GM04503 (cell line): Measurements from ENCODE around the gene OR2M4.
"Not testable (repeated sequence)": the region's sequence is repeated elsewhere in the genome, so short reads cannot be mapped to it uniquely, and the experiment has no call there.

Experiments
- DNase-seq: peaks from one replicate; pipeline ENCODE4 v3.0.0-alpha.2; 2012; ENCODE audit warnings: low read depth

Gene OR2M4, protein sequence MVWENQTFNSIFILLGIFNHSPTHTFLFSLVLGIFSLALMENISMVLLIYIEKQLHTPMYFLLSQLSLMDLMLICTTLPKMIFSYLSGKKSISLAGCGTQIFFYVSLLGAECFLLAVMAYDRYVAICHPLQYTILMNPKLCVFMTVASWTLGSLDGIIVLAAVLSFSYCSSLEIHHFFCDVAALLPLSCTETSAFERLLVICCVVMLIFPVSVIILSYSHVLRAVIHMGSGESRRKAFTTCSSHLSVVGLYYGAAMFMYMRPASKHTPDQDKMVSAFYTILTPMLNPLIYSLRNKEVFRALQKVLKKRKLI

DNA sequence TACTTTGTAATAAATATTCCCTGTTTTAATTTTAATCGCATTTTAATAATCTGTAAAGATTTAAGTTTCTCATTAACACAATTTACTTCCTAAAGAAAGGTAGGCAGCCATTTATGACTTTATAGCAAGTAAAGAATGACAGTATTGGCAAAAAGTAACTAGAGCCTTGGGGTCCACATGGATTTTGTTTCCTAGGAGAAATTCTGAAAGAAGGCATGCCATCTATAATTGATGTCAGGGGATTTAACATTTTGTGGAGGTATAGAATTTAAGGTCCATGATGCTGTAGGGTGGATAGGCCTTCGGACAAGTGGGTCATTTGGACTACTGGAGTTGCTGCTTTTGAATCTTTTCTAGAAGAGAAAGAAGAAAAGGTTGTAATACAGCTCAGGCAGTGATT lies at the start of gene OR2M4:
OR2M4 (plus strand) TSS at position 301 of the 400 bp plus-strand sequence. CDS start 7,512 bp downstream, outside the sequence.
- DNase-seq, result no peak

DNA sequence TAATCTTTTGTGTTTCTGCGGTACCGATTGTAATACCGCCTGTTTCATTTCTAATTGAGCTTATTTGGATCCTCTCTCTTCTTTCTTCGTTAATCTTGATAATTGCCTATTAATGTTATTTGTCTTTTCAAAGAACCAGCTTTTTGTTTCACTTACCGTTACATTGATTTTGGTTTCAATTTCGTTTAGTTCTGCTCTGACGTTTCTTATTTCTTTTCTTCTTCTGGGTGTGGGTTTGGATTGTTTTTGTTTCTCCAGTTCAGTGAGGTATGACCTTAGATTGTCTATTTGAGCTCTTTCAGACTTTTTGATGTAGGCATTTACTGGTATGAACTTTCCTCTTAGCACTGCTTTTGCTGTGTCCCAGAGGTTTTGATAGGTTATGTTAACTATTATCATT lies 47.2 kb upstream of the OR2M4 start:
- DNase-seq, result no peak

DNA sequence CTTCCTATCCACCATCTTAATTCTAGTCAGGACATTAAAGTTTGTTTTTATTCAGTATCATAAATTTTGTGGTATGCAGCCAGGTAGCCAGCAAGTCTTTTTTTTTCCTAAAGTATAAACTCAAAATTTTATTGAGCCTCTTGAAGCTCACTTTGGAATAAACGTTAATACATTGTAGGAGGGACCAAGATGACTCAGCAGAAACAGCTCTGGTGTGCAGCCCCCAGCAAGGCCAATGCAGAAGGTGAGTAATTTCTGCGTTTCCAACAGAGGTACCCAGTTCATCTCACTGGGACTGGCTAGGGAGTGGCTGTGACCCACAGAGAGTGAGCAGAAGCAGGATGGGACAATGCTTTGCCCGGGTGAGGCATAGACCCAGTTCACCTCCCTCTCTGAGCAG lies 43.9 kb upstream of the OR2M4 start:
- DNase-seq, result no peak

DNA sequence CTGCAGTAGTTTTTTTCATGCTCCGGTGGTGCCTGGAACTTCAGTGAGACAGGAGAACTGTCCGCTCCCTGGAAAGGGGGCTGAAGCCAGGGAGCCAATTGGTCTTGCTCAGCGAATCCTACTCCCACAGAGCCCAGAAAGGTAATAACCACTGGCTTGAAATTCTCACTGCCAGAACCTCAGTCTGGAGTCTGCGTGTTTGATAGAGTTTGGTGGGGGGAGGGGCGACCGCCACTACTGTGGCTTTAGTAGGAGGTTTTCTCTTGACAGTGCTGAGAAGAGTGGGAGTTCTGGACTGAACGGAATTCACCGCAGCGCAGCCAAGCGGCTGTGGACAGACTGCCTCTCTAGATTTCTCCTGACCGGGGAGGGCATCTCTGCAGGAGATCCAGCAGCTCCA lies 42.2 kb upstream of the OR2M4 start:
- no peak for DNase-seq

DNA sequence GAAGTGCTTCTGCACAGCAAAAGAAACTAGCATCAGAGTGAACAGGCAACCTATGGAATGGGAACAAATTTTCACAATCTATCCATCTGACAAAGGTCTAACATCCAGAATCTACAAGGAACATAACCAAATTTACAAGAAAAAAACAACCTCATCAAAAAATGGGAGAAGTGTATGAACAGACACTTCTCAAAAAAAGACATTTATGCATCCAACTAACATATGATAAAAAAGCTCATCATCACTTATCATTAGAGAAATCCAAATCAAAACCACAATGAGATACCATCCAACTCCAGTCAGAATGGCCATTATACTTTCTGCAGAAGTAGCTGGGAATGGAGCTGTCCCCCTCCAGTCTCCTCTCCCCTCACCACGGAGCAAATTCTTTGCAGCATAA lies 37.1 kb upstream of the OR2M4 start:
- DNase-seq, result no peak

DNA sequence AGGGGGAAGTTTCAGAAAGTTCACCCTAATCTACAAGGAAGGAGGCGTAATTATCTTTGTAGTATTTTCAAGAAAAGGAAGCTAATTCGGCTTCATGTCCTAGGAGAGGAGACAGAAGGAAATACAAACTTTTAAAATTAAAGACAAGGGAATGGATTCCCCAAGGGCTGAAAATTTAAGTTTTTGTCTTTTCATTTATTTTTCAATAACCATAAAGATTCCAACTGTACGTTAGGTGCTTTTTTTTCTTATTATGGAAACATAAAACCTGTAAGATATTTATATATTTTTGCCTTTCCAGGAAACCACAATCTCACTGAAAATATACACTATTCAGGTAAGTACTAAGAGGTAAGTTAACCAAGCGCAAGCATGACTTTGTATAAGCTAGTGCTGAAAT lies 34.3 kb upstream of the OR2M4 start, which contains the start of gene OR2M3:
OR2M3 (plus strand) TSS at position 301 of the 400 bp plus-strand sequence. CDS start 5,803 bp downstream, outside the sequence.
- no peak for DNase-seq

DNA sequence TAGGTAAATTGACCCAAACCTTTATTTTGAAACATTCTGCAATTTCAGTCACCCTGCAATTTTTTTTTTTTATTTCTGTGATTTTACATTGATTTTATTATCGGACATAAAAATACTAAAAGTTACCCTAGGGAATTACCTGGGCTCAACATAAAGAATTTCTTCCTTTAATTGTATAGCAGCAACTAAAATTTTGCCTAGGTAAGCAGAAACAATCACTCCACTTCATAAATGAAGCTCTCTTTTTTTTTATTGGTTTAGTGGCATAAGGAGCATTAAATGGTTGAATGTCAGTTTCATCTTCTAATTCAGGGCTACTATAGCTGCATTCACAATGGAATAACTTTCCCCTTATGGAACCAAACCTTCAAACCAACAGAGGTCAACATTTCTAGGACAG lies 15.3 kb upstream of the OR2M4 start:
- DNase-seq, result no peak

DNA sequence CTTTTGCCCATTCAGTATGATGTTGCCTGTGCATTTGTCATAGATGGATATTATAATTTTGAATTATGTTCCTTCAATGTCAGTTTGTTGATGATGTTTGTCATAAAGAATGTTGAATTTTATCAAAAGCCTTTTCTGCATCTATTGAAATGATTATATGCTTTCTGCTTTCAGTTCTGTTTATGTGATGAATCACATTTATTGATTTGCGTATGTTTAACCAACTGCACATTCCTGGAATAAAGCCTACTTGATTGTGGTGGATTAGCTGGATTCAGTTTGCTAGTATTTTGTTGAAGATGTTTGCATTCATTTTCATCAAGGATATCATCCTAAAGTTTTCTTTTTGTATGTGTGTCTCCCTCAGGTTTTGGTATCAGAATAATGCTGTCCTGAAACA lies 5.7 kb upstream of the OR2M4 start:
- no peak for DNase-seq

DNA sequence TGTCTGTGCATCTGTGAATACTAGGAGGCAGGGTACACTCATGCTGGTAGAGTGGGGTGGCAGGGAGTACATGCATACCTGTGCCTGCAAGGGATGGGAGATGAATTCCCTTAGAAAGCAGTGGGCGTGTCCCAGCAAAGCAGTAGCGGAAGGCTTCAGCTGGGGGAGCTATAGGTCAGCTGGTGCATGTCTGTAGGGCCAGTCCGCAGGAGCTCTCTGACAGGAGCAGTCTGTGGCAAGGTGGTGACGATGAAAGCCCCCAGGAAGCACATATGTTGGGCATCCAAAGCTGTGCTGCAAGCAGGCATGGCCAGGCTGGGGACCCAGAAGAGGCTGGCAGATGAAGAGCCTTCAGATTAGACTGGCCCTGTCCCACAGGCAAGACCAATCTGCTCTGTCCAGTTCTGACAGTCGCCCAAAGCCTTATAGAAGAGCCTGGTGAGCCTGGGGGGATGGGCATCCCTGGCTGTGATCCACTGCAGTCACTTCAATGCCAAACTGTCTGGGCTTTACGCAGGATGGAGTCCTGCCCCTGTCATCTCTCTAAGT lies 1.8 kb upstream of the OR2M4 start:
- DNase-seq, result no peak

DNA sequence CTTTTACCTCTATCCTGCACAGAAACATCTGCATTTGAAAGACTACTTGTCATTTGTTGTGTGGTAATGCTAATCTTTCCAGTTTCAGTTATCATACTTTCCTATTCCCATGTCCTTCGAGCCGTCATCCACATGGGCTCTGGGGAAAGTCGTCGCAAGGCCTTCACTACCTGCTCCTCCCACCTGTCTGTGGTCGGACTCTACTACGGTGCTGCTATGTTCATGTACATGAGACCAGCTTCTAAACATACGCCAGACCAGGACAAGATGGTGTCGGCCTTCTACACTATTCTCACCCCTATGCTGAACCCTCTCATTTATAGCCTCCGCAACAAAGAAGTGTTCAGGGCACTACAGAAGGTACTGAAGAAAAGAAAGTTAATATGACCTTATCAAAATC lies 8.3 kb downstream of the OR2M4 start:
- DNase-seq, result no peak

DNA sequence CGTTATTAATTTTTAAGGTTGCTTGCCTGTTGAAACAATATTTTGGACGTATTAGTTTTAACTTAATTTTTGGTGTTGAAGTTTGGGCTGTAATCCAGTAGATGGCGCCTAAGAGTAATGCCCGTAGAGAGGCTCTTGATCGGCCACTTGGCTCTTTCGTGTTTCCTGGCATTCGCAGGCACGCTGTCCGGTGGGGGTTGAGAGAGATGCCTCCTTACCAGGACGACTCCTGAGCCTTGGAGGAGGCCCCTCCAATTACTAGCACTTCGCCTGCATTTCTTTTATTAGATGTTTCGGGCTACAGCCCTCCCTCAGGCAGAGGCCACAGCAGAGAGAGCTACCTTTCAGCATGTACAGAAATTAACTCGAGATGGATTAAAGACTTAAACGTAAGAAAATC lies 12.0 kb downstream of the OR2M4 start:
- no peak for DNase-seq

DNA sequence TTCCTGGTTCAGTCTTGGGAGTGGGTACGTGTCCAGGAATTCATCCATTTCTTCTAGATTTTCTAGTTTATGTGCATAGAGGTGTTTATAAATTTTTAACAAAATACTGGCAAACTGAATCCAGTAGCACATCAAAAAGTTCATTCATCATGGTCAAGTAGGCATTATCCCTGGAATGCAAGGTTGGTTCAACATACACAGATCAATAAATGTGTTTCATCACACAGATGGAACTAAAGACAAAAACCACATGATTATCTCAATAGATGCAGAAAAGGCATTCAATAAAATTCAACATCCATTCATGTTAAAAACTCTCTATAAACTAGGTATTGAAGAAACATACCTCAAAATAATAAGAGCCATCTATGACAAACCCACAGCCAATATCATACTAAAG lies 28.1 kb downstream of the OR2M4 start:
- DNase-seq, result not testable (repeated sequence)

DNA sequence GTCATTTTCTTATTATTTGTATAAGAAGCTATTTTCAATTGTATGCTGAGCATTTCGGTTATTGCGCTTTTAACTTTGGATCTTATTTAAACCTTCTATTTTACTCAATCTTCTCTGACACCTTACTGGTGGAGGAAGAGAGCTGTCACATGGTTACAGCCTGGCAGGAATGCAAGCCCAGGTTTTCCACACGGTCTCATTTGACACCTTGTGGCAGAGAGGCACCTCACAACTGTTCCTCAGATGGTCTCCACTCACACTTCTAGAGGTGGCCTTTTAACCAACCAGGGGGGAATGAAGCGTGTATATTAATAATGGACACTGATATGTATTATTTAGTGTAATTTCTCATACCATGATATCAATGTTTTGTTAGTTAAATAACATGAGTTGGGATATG lies 37.0 kb downstream of the OR2M4 start:
- DNase-seq, result no peak

DNA sequence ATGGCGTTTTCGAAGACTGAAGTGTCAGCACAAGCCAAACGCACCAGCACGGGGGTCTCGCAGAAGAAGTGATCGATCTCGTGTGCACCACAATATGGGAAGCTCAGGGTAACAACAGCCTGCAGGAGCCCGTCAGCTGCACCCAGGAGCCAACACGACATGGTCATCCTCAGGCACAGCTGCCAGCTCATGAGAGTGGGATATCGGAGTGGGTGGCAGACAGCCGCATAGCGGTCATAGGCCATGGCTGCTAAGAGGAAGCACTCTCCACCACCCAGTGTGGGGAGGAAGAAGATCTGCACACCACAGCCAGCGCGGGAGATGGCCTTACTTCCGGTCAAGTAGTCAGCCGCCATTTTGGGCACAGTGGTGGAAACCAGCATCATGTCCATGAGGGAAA lies 42.0 kb downstream of the OR2M4 start:
- DNase-seq, result not testable (repeated sequence)

DNA sequence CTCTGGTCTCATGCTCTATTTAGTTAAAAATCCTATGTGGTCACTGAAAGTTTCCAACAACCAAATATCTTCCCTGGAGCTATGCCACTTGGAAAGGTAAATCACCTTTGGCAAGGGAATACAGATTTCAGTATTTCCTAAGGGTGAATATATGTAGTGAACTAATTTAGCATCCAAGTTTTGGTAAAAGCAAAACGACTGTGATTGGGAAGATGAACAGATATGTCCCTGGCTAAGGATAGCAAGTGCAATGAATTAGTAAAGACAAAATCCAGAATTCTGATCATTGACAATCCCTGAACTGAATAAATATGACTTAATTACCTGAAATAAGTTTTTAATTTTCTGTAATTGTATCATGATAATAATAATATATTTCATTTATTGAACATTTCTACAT lies 46.7 kb downstream of the OR2M4 start, which contains the start of gene OR2T33:
OR2T33 (minus strand) TSS at position 101 of the 400 bp plus-strand sequence. CDS start 4,162 bp downstream, outside the sequence.
- DNase-seq, result no peak

DNA sequence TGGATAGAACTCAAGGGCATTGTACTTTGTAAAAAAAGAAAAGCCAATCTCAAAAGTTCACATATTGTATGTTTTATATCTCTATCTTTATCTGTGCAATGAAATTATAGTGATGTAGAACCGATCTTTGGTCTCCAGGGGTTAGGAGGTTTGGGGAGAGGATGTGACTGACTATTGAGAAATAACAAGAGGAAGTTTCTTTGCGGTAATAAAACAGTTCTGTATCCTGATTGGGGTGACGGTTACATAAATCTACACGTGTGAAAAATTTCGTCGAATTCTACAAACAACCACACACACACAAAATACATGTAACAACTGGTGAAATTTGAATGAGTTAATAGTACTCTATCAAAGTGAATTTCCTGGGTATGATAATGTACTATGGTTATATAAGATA lies 57.2 kb downstream of the OR2M4 start:
- DNase-seq, result no peak
